Measurements from ENCODE around the gene CCDC141.
"Not testable (repeated sequence)": the region's sequence is repeated elsewhere in the genome, so short reads cannot be mapped to it uniquely, and the experiment has no call there.

Gene CCDC141

GRCh38 chr2:179049203-179049545, 763 bp downstream of the CCDC141 start:
- no peak for TF ChIP-seq CTCF (IDR thresholded peaks at IDR 0.05)
- Histone ChIP-seq H3K9me3 (no peaks in the 10 kb centered on the region), H3K27me3 (no peaks in the 10 kb centered on the region), H3K36me3 (no peaks in the 10 kb centered on the region), H3K4me1 (ENCODE audit: control insufficient read depth in 1 of 2, insufficient read depth in 1 of 2, low read depth in 1 of 2, low read length in 1 of 2) (peaks cover 6 to 7% of the 10 kb centered on the region in 2 experiments), H3K4me3 (ENCODE audit: low read depth in 1 of 2, low read length in 1 of 2) (no peak overlapping the region), H3K27ac (no peak overlapping the region)

DNA sequence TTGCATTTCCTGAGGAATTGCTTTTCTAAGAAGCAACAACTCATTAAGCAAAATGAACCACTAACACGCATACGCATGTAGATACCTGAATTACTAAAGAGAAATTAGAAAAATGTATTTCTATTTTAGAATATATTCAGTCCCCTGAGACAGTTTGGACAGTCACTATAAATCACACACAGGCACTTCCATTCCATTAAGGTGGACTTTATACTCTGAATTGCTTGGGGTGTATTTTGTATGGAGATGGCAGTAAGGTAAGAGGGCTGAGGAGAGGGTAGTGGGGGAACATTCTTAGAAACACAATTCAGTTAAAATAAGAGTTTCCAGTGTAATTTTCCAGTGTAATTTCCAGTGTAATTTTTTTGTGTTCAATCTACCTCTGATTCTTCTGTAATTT, 1.8 kb downstream of the CCDC141 start:
- Histone ChIP-seq H3K36me3 (no peaks in the 10 kb centered on the region), H3K4me1 (ENCODE audit: control insufficient read depth in 1 of 2, insufficient read depth in 1 of 2, low read depth in 1 of 2, low read length in 1 of 2) (peaks cover 6 to 7% of the 10 kb centered on the region in 2 experiments), H3K27me3 (no peaks in the 10 kb centered on the region), H3K4me3 (ENCODE audit: low read depth in 1 of 2, low read length in 1 of 2) (no peak overlapping the region), H3K9me3 (no peaks in the 10 kb centered on the region), H3K27ac (no peak overlapping the region)
- no peak for TF ChIP-seq CTCF (IDR thresholded peaks at IDR 0.05)

DNA sequence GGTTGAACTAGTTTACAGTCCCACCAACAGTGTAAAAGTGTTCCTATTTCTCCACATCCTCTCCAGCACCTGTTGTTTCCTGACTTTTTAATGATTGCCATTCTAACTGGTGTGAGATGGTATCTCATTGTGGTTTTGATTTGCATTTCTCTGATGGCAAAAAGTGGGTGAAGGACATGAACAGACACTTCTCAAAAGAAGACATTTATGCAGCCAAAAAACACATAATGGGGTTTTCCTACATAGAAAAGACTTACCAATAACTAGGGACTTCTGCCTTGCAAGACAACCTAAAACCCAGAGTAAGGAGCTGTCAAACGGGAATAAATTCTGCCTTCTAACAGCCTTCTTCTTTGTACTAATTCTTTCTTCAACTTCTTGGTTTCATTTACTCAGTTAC, 4.3 kb downstream of the CCDC141 start:
- H3K27me3 ChIP-seq; H3K27ac ChIP-seq; H3K4me3 ChIP-seq (ENCODE audit: low read depth in 1 of 2, low read length in 1 of 2); H3K4me1 ChIP-seq (ENCODE audit: control insufficient read depth in 1 of 2, insufficient read depth in 1 of 2, low read depth in 1 of 2, low read length in 1 of 2); H3K36me3 ChIP-seq; H3K9me3 ChIP-seq: not testable (repeated sequence)

DNA sequence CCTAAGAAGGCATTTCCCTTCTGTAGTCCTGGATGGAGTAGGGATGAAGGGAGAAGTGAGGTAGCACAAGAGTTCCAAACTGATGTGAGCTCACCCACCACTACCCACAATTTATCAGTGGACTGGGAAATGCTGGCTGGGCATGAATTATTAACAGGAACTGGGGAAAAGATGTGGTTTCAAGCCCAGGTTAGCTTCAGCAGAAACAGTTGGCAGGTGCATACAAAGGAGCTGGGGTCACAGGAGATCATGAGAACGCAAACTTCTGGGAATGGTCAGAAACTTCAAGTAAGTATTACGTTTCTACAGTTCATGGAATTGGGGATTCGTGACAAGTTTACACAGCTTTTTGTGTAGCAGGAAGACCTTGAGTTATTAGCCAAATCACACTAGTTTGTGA, 5.4 kb downstream of the CCDC141 start:
- Histone ChIP-seq H3K36me3 (no peaks in the 10 kb centered on the region), H3K4me1 (ENCODE audit: control insufficient read depth in 1 of 2, insufficient read depth in 1 of 2, low read depth in 1 of 2, low read length in 1 of 2) (peaks cover under 1 to 2% of the 10 kb centered on the region in 2 experiments), H3K27me3 (no peaks in the 10 kb centered on the region), H3K27ac (no peak overlapping the region), H3K4me3 (ENCODE audit: low read depth in 1 of 2, low read length in 1 of 2) (no peak overlapping the region), H3K9me3 (no peaks in the 10 kb centered on the region)
- no peak for TF ChIP-seq CTCF (IDR thresholded peaks at IDR 0.05)

- Histone ChIP-seq H3K27me3 (no peaks in the 10 kb centered on the region), H3K36me3 (no peaks in the 10 kb centered on the region), H3K27ac (no peak overlapping the region), H3K4me1 (ENCODE audit: control insufficient read depth in 1 of 2, insufficient read depth in 1 of 2, low read depth in 1 of 2, low read length in 1 of 2) (no peaks in the 10 kb centered on the region), H3K9me3 (no peaks in the 10 kb centered on the region), H3K4me3 (ENCODE audit: low read depth in 1 of 2, low read length in 1 of 2) (no peak overlapping the region)
- TF ChIP-seq CTCF (IDR thresholded peaks at IDR 0.05): no peak
Observed at GRCh38 chr2:179037807-179038206, 12.1 kb downstream of the CCDC141 start.

DNA sequence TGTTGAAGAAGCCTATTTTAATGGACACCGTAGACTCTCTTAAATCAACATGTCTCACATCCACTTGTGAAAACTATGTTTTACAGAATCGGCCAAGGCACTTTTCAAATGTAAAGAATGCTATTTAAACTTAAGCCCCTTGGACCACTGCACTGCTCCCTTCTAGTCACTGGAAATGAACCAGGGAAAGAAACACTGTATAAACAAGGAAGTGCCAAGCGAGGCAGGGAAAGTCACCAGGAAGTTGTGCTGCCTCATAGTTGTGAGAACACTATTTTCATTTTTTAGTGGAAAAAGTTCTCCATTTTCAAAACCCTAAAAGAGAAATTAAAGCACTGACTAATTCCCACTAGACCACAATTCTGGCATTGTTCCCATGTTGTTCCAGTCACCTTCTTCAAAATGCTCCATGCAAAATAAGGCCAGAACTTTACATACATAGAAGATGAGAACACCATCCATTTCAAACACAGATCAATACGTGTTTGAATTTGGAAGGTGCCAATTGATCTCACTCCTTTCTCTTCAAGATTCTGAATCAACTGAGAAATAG, 13.5 kb downstream of the CCDC141 start:
- Histone ChIP-seq H3K9me3 (no peaks in the 10 kb centered on the region), H3K4me1 (ENCODE audit: control insufficient read depth in 1 of 2, insufficient read depth in 1 of 2, low read depth in 1 of 2, low read length in 1 of 2) (no peaks in the 10 kb centered on the region), H3K27ac (no peak overlapping the region), H3K36me3 (no peaks in the 10 kb centered on the region), H3K27me3 (no peaks in the 10 kb centered on the region), H3K4me3 (ENCODE audit: low read depth in 1 of 2, low read length in 1 of 2) (no peak overlapping the region)
- no peak for TF ChIP-seq CTCF (IDR thresholded peaks at IDR 0.05)
